ENCODE results near the gene HTR1B.

Gene HTR1B

DNA sequence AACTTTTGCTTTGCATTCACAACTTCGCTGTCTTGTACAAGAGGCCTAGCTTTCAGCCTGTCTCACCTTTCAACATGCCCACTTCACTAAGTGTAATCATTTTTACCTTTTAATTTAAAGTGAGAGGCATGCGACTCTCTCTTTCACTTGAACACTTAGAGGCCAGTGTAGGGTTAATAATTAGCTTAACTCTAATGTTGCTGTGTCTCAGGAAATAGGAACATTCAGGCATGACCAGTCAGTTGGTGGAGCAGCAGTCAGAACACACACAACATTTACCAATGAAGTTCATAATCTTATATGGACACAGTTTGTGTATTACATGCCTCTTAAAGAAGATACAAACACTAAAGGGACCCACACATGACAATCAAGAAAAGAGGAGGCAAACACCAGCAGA lies 47.6 kb downstream of the HTR1B start:
- TF ChIP-seq, protein P1, sequence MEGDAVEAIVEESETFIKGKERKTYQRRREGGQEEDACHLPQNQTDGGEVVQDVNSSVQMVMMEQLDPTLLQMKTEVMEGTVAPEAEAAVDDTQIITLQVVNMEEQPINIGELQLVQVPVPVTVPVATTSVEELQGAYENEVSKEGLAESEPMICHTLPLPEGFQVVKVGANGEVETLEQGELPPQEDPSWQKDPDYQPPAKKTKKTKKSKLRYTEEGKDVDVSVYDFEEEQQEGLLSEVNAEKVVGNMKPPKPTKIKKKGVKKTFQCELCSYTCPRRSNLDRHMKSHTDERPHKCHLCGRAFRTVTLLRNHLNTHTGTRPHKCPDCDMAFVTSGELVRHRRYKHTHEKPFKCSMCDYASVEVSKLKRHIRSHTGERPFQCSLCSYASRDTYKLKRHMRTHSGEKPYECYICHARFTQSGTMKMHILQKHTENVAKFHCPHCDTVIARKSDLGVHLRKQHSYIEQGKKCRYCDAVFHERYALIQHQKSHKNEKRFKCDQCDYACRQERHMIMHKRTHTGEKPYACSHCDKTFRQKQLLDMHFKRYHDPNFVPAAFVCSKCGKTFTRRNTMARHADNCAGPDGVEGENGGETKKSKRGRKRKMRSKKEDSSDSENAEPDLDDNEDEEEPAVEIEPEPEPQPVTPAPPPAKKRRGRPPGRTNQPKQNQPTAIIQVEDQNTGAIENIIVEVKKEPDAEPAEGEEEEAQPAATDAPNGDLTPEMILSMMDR (conservative IDR thresholded peaks at IDR 0.05), result no peak
- no peak for TF ChIP-seq ZFX (IDR thresholded peaks at IDR 0.05)
- no peak overlapping the region for H3K27ac ChIP-seq
